Measurements from ENCODE around the gene TOR3A.
"Not testable (repeated sequence)": the region's sequence is repeated elsewhere in the genome, so short reads cannot be mapped to it uniquely, and the experiment has no call there.

TOR3A gene

GRCh38 chr1:179115181-179115580, 33.3 kb downstream of the TOR3A start:
- DNase-seq: no peak

- no peak for DNase-seq
Observed at GRCh38 chr1:179119513-179119912, 37.6 kb downstream of the TOR3A start.

- no peak for DNase-seq
Observed at GRCh38 chr1:179120736-179121135, 38.9 kb downstream of the TOR3A start.

- DNase-seq: no peak
Observed at GRCh38 chr1:179121159-179121938, 39.5 kb downstream of the TOR3A start.

- DNase-seq: no peak
Observed at GRCh38 chr1:179124873-179125272, 43.0 kb downstream of the TOR3A start.

- no peak for DNase-seq
Observed at GRCh38 chr1:179126338-179127060, 44.6 kb downstream of the TOR3A start.

- no peak for DNase-seq
Observed at GRCh38 chr1:179127163-179127895, 45.5 kb downstream of the TOR3A start.

- DNase-seq: no peak
Observed at GRCh38 chr1:179128520-179128919, 46.6 kb downstream of the TOR3A start.

- no peak for DNase-seq
Observed at GRCh38 chr1:179129702-179130473, 48.0 kb downstream of the TOR3A start.

GRCh38 chr1:179135168-179135567, 53.3 kb downstream of the TOR3A start:
- DNase-seq: not testable (repeated sequence)

- DNase-seq: not testable (repeated sequence)
Observed at GRCh38 chr1:179135707-179136106, 53.8 kb downstream of the TOR3A start.

- no peak for DNase-seq
Observed at GRCh38 chr1:179137617-179138255, 55.9 kb downstream of the TOR3A start.

- not testable (repeated sequence) for DNase-seq
Observed at GRCh38 chr1:179138755-179139154, 56.9 kb downstream of the TOR3A start.

GRCh38 chr1:179141592-179142251, 59.9 kb downstream of the TOR3A start:
- DNase-seq: no peak

GRCh38 chr1:179142889-179143299, 61.0 kb downstream of the TOR3A start:
- no peak for DNase-seq

GRCh38 chr1:179143322-179143721, 61.5 kb downstream of the TOR3A start:
- no peak for DNase-seq

- DNase-seq: no peak
Observed at GRCh38 chr1:179144626-179145025, 62.8 kb downstream of the TOR3A start.

GRCh38 chr1:179145521-179145920, 63.7 kb downstream of the TOR3A start:
- DNase-seq: no peak

Measured in NCI-H2171 treated with DMSO at 0.1 percent for 48 hours (cell line).